A549 (cell line): ENCODE measurements around the gene ADAM30.

Source experiments
- BHLHE40 ChIP-seq: IDR thresholded peaks from 2 replicates; pipeline ENCODE4 v1.6.1; 2012; ENCODE audit warnings: low read depth, low read length, inconsistent platforms
- EP300 ChIP-seq, 2 experiments: fragments of >200 bp; sonication (Bioruptor Twin); formaldehyde crosslinking; IDR thresholded peaks; 2 replicates in 1 of 2; 3 replicates in 1 of 2; pipeline ENCODE4 v1.6.1; 2016 to 2017
- KDM5A ChIP-seq: fragments of 200-600 bp; sonication (generic); IDR thresholded peaks from 2 replicates; pipeline ENCODE4 v1.6.1; 2016; ENCODE audit warnings: antibody characterized with exemption, mild to moderate bottlenecking
- POLR2A ChIP-seq: IDR thresholded peaks from 2 replicates; pipeline ENCODE4 v1.6.1; 2012; ENCODE audit warnings: mild to moderate bottlenecking, low read length
- RFX5 ChIP-seq: fragments of 450-650 bp; IDR thresholded peaks from 2 replicates; pipeline ENCODE4 v1.7.1; 2014; ENCODE audit warnings: antibody characterized with exemption, mild to moderate bottlenecking, moderate library complexity
- SMC3 ChIP-seq: fragments of >200 bp; sonication (Bioruptor Twin); formaldehyde crosslinking; IDR thresholded peaks from 3 replicates; pipeline ENCODE4 v1.6.1; 2018; ENCODE audit warnings: inconsistent platforms
- TF ChIP-seq, protein P1 (sequence below): fragments of >200 bp; sonication (Bioruptor Twin); formaldehyde crosslinking; IDR thresholded peaks from 3 replicates; pipeline ENCODE4 v1.5.1; 2016
- TF ChIP-seq, protein P2 (sequence below): IDR thresholded peaks from 2 replicates; pipeline ENCODE4 v1.6.1; 2012

DNA sequence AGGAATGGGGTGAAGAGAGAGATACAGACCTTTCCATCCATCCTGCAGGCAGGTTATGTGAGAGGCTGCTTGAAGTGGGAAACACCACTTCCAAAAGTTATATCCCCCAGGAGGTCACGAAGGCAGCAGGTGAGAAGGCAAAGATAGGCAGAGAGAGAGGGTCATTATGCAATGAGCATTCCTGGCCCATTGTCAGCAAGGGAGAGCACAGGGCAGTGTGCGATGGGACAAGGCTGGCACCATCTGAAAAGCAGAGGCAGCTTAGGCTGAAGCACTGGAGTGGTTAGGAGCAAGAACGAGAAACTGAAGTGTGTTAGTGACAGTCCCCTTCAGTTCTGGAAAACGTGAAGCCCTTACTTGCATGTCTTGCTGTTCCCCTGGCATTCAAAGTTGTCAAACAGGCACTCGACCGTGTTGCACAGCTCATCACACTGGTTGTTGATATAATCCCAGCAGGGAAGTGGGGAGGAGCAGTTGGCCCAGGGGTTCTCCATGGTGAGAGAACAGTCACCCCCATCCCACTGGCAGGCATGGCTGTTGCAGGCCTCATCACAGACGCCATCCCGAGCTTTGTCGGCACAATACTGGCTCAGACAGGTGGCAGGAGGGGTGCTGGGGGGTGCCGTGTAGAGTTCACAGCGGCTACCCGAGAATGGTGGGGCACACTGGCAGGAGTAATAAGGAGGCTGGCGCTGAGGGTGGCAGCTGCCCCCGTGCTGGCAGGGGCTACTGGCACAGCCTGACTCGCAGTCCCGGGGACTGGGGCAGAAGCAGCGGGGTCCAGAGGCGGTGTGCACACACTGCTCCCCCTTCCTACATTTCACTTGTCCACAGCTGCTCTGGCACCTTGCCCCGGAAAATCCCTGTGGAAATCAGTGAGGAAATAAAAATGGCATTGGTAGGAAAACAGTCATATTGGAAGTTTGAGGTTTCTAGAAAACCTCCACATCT lies 28.9 kb upstream of the ADAM30 start:
- TF ChIP-seq BHLHE40 (no peak), RFX5 (no peak), SMC3 (no peak), POLR2A (no peak), EP300 (IDR thresholded peaks at IDR 0.05) (no peak), KDM5A (no peak)
- TF ChIP-seq, protein P1, sequence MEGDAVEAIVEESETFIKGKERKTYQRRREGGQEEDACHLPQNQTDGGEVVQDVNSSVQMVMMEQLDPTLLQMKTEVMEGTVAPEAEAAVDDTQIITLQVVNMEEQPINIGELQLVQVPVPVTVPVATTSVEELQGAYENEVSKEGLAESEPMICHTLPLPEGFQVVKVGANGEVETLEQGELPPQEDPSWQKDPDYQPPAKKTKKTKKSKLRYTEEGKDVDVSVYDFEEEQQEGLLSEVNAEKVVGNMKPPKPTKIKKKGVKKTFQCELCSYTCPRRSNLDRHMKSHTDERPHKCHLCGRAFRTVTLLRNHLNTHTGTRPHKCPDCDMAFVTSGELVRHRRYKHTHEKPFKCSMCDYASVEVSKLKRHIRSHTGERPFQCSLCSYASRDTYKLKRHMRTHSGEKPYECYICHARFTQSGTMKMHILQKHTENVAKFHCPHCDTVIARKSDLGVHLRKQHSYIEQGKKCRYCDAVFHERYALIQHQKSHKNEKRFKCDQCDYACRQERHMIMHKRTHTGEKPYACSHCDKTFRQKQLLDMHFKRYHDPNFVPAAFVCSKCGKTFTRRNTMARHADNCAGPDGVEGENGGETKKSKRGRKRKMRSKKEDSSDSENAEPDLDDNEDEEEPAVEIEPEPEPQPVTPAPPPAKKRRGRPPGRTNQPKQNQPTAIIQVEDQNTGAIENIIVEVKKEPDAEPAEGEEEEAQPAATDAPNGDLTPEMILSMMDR: no peak
- TF ChIP-seq, protein P2, sequence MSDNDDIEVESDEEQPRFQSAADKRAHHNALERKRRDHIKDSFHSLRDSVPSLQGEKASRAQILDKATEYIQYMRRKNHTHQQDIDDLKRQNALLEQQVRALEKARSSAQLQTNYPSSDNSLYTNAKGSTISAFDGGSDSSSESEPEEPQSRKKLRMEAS: no peak
